Measurements from ENCODE around the gene RERE. TPM values are rescaled to one million over a fixed set of nuclear protein-coding genes. Genes with fewer than 3 reads are reported as not detected.
A peak's percentile ranks its signal among the peaks of the same experiment; 100 is the strongest.

Gene RERE
- total RNA-seq, 1 experiment from 2014 or later: 161 TPM

DNA sequence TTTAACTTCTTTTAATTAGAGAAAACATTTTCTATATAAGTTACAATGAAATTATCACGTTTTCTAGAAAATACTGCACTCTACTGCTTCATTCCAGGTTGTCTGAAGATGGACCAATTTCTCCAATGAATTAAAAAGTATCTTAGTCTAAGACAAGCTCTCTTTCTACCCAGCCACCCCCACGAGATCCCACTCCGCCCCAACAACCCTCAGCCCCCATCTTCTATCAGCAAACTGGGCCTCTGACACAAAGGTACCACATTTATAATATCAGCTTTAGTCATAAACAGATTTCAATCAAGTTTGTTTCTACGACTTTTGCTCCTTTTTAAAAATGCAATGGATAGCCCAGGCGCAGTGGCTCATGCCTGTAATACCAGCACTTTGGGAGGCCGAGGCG is 117.8 kb downstream of the RERE start:
- Mint-ChIP-seq H3K27me3 (ENCODE audit: low read depth) (no peaks in the 10 kb centered on the region), H3K4me3 (no peak overlapping the region), H3K9me3 (no peaks in the 10 kb centered on the region), H3K36me3 (no peaks in the 10 kb centered on the region), H3K4me1 (peaks cover 64% of the 10 kb centered on the region), H3K27ac (peak overlapping the region; percentile 70)
- DNase-seq (ENCODE audit: low spot score): no peak
- TF ChIP-seq, protein P1, sequence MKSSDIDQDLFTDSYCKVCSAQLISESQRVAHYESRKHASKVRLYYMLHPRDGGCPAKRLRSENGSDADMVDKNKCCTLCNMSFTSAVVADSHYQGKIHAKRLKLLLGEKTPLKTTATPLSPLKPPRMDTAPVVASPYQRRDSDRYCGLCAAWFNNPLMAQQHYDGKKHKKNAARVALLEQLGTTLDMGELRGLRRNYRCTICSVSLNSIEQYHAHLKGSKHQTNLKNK (CRISPR knock-in tag; IDR thresholded peaks at IDR 0.05): no peak
- ATAC-seq: no peak
- CTCF ChIA-PET: interaction anchor here (0.6 kb wide), 1 partner anchor 28 kb away, joined by 3 read pairs; no protein-coding TSS in a partner anchor
- POLR2A ChIA-PET: no interaction called here

DNA sequence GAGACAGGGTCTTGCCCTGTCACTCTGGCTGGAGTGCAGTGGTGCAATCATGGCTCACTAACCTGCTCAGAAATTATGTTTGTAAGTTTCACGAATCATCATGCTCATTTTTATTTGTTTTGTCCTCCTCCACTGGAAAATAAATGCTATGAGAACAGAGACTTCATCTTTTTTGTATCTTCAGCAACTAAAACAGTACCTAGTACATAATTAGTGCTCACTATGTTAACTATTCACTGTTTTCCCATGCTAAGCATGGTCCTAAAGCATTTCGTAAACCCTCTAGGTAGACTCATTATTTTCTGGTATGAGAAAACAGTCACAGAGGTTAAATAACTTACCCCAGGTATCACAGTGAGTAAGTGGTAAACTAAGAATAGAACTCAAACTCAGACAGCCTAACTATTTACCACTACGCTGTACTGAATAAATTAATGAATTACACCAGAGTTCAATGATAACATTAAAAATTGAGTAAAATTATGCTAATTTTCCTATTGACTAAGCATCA is 118.4 kb downstream of the RERE start:
- Mint-ChIP-seq H3K4me1 (peaks cover 65% of the 10 kb centered on the region), H3K36me3 (no peaks in the 10 kb centered on the region), H3K27me3 (ENCODE audit: low read depth) (no peaks in the 10 kb centered on the region), H3K27ac (peak overlapping the region; percentile 94), H3K4me3 (no peak overlapping the region), H3K9me3 (no peaks in the 10 kb centered on the region)
- no peak for TF ChIP-seq ESRRA (CRISPR knock-in tag; IDR thresholded peaks at IDR 0.05; ENCODE audit: borderline replicate concordance)
- TF ChIP-seq ATF1 (CRISPR knock-in tag; IDR thresholded peaks at IDR 0.05): no peak
- TF ChIP-seq, protein P2, sequence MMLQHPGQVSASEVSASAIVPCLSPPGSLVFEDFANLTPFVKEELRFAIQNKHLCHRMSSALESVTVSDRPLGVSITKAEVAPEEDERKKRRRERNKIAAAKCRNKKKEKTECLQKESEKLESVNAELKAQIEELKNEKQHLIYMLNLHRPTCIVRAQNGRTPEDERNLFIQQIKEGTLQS (CRISPR knock-in tag; conservative IDR thresholded peaks at IDR 0.05): no peak
- no peak for TF ChIP-seq SOX15 (CRISPR knock-in tag; IDR thresholded peaks at IDR 0.05)
- no peak for TF ChIP-seq NFATC4 (CRISPR knock-in tag; IDR thresholded peaks at IDR 0.05)
- TF ChIP-seq, protein P3, sequence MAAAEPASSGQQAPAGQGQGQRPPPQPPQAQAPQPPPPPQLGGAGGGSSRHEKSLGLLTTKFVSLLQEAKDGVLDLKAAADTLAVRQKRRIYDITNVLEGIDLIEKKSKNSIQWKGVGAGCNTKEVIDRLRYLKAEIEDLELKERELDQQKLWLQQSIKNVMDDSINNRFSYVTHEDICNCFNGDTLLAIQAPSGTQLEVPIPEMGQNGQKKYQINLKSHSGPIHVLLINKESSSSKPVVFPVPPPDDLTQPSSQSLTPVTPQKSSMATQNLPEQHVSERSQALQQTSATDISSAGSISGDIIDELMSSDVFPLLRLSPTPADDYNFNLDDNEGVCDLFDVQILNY (CRISPR knock-in tag; IDR thresholded peaks at IDR 0.05): no peak
- TF ChIP-seq, protein P4, sequence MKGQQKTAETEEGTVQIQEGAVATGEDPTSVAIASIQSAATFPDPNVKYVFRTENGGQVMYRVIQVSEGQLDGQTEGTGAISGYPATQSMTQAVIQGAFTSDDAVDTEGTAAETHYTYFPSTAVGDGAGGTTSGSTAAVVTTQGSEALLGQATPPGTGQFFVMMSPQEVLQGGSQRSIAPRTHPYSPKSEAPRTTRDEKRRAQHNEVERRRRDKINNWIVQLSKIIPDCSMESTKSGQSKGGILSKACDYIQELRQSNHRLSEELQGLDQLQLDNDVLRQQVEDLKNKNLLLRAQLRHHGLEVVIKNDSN (CRISPR knock-in tag; IDR thresholded peaks at IDR 0.05): no peak
- TF ChIP-seq JAZF1 (CRISPR knock-in tag; IDR thresholded peaks at IDR 0.05): no peak
- no peak for TF ChIP-seq NR2C2 (CRISPR knock-in tag; IDR thresholded peaks at IDR 0.05)
- no peak for TF ChIP-seq JUN (CRISPR knock-in tag; IDR thresholded peaks at IDR 0.05)
- TF ChIP-seq ZNF396 (CRISPR knock-in tag; IDR thresholded peaks at IDR 0.05; ENCODE audit: borderline replicate concordance): no peak
- no peak for TF ChIP-seq FOXK1 (CRISPR knock-in tag; IDR thresholded peaks at IDR 0.05)
- TF ChIP-seq, protein P5, sequence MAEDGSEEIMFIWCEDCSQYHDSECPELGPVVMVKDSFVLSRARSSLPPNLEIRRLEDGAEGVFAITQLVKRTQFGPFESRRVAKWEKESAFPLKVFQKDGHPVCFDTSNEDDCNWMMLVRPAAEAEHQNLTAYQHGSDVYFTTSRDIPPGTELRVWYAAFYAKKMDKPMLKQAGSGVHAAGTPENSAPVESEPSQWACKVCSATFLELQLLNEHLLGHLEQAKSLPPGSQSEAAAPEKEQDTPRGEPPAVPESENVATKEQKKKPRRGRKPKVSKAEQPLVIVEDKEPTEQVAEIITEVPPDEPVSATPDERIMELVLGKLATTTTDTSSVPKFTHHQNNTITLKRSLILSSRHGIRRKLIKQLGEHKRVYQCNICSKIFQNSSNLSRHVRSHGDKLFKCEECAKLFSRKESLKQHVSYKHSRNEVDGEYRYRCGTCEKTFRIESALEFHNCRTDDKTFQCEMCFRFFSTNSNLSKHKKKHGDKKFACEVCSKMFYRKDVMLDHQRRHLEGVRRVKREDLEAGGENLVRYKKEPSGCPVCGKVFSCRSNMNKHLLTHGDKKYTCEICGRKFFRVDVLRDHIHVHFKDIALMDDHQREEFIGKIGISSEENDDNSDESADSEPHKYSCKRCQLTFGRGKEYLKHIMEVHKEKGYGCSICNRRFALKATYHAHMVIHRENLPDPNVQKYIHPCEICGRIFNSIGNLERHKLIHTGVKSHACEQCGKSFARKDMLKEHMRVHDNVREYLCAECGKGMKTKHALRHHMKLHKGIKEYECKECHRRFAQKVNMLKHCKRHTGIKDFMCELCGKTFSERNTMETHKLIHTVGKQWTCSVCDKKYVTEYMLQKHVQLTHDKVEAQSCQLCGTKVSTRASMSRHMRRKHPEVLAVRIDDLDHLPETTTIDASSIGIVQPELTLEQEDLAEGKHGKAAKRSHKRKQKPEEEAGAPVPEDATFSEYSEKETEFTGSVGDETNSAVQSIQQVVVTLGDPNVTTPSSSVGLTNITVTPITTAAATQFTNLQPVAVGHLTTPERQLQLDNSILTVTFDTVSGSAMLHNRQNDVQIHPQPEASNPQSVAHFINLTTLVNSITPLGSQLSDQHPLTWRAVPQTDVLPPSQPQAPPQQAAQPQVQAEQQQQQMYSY (CRISPR knock-in tag; IDR thresholded peaks at IDR 0.05): no peak
- no peak for TF ChIP-seq KAT7 (CRISPR knock-in tag; IDR thresholded peaks at IDR 0.05; ENCODE audit: borderline replicate concordance)
- no peak for TF ChIP-seq GABPB1 (CRISPR knock-in tag; IDR thresholded peaks at IDR 0.05)
- TF ChIP-seq, protein P6, sequence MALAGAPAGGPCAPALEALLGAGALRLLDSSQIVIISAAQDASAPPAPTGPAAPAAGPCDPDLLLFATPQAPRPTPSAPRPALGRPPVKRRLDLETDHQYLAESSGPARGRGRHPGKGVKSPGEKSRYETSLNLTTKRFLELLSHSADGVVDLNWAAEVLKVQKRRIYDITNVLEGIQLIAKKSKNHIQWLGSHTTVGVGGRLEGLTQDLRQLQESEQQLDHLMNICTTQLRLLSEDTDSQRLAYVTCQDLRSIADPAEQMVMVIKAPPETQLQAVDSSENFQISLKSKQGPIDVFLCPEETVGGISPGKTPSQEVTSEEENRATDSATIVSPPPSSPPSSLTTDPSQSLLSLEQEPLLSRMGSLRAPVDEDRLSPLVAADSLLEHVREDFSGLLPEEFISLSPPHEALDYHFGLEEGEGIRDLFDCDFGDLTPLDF (CRISPR knock-in tag; IDR thresholded peaks at IDR 0.05): no peak
- no peak for TF ChIP-seq MXD4 (CRISPR knock-in tag; IDR thresholded peaks at IDR 0.05; ENCODE audit: borderline replicate concordance)
- TF ChIP-seq ZNF317 (CRISPR knock-in tag; IDR thresholded peaks at IDR 0.05; ENCODE audit: borderline replicate concordance, low read depth): no peak
- TF ChIP-seq MYBL2 (CRISPR knock-in tag; IDR thresholded peaks at IDR 0.05): no peak
- TF ChIP-seq, protein P7, sequence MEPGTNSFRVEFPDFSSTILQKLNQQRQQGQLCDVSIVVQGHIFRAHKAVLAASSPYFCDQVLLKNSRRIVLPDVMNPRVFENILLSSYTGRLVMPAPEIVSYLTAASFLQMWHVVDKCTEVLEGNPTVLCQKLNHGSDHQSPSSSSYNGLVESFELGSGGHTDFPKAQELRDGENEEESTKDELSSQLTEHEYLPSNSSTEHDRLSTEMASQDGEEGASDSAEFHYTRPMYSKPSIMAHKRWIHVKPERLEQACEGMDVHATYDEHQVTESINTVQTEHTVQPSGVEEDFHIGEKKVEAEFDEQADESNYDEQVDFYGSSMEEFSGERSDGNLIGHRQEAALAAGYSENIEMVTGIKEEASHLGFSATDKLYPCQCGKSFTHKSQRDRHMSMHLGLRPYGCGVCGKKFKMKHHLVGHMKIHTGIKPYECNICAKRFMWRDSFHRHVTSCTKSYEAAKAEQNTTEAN (CRISPR knock-in tag; IDR thresholded peaks at IDR 0.05): no peak
- POLR2A ChIA-PET: no interaction called here
- ATAC-seq: no peak
- DNase-seq (ENCODE audit: low spot score): no peak
- CTCF ChIA-PET: interaction anchor here (0.6 to 1.7 kb wide), 2 partner anchors 27 to 28 kb away, joined by 3 to 5 read pairs; no protein-coding TSS in a partner anchor

All from WTC11 (cell line).